ENCODE data around the gene USP9X. TPM values are rescaled to one million over a fixed set of nuclear protein-coding genes. Genes with fewer than 3 reads are reported as not detected.

Gene USP9X
- total and polyA plus RNA-seq, 2 experiments from 2014 or later: 62.2 to 329 TPM

DNA sequence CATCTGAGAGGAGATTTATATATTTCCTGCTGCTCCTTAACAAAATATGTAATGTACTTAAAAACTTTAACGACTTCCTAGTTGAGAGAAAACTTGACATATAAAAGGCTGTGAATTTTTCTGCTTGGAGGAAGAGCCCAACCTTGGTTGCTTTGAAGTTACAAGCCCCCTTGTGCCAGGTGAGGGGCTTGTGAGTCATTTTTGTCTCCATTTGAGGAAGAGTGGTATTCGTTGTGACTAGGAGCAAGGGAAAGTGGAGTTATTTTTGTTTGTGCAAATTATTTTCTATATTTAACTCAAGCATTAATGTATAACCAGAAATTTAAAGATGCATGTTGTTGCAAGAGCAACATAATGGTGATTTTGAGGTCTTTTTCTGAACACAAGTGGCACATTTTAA is 149.7 kb downstream of the USP9X start:
- Mint-ChIP-seq H3K27me3 (ENCODE audit: insufficient read depth, low read depth, poor library complexity) (peaks cover 3% of the 10 kb centered on the region), H3K4me1 (peaks cover 12% of the 10 kb centered on the region), H3K27ac (no peak overlapping the region; the same call in none of the 2 replicates), H3K36me3 (ENCODE audit: low read depth) (peaks cover 48% of the 10 kb centered on the region), H3K9me3 (no peaks in the 10 kb centered on the region; the same call in 1 of the 3 replicates), H3K4me3 (no peak overlapping the region)
- Histone ChIP-seq H4K20me1 (replicated peaks; ENCODE audit: insufficient read depth) (no peaks in the 10 kb centered on the region; the same call in 1 of the 2 replicates), H3K79me2 (replicated peaks; ENCODE audit: insufficient read depth) (no peaks in the 10 kb centered on the region), H3F3A (replicated peaks; ENCODE audit: low read depth) (peaks cover 10% of the 10 kb centered on the region; the same call in 1 of the 2 replicates), H3K36me3 (ENCODE audit: insufficient read depth) (peaks cover 31% of the 10 kb centered on the region), H3K27ac (ENCODE audit: low read depth) (peak overlapping the region; percentile 46; the same call in 1 of the 2 replicates), H3K4me3 (no peak overlapping the region), H2AFZ (no peak overlapping the region), H3K4me1 (ENCODE audit: insufficient read depth) (no peaks in the 10 kb centered on the region), H3K9me2 (ENCODE audit: insufficient read depth) (no peaks in the 10 kb centered on the region), H3K4me2 (no peak overlapping the region), H3K27me3 (ENCODE audit: insufficient read depth) (no peaks in the 10 kb centered on the region)
- ATAC-seq (no peak), DNase-seq (ENCODE audit: low spot score) (no peak)
- TF ChIP-seq, protein P1, sequence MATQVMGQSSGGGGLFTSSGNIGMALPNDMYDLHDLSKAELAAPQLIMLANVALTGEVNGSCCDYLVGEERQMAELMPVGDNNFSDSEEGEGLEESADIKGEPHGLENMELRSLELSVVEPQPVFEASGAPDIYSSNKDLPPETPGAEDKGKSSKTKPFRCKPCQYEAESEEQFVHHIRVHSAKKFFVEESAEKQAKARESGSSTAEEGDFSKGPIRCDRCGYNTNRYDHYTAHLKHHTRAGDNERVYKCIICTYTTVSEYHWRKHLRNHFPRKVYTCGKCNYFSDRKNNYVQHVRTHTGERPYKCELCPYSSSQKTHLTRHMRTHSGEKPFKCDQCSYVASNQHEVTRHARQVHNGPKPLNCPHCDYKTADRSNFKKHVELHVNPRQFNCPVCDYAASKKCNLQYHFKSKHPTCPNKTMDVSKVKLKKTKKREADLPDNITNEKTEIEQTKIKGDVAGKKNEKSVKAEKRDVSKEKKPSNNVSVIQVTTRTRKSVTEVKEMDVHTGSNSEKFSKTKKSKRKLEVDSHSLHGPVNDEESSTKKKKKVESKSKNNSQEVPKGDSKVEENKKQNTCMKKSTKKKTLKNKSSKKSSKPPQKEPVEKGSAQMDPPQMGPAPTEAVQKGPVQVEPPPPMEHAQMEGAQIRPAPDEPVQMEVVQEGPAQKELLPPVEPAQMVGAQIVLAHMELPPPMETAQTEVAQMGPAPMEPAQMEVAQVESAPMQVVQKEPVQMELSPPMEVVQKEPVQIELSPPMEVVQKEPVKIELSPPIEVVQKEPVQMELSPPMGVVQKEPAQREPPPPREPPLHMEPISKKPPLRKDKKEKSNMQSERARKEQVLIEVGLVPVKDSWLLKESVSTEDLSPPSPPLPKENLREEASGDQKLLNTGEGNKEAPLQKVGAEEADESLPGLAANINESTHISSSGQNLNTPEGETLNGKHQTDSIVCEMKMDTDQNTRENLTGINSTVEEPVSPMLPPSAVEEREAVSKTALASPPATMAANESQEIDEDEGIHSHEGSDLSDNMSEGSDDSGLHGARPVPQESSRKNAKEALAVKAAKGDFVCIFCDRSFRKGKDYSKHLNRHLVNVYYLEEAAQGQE (IDR thresholded peaks at IDR 0.05; ENCODE audit: unreplicated experiment): no peak
- TF ChIP-seq EZH2phosphoT487 (IDR thresholded peaks at IDR 0.05; ENCODE audit: unreplicated experiment) (no peak), POLR2AphosphoS5 (IDR thresholded peaks at IDR 0.05; ENCODE audit: low read depth) (no peak; the same call in 1 of the 2 replicates), JUNB (IDR thresholded peaks at IDR 0.05; ENCODE audit: unreplicated experiment) (no peak), STAT1 (IDR thresholded peaks at IDR 0.05; ENCODE audit: unreplicated experiment) (no peak), ZNF114 (CRISPR knock-in tag; IDR thresholded peaks at IDR 0.05) (no peak), NANOG (IDR thresholded peaks at IDR 0.05; ENCODE audit: borderline replicate concordance) (no peak)
- TF ChIP-seq, protein P2, sequence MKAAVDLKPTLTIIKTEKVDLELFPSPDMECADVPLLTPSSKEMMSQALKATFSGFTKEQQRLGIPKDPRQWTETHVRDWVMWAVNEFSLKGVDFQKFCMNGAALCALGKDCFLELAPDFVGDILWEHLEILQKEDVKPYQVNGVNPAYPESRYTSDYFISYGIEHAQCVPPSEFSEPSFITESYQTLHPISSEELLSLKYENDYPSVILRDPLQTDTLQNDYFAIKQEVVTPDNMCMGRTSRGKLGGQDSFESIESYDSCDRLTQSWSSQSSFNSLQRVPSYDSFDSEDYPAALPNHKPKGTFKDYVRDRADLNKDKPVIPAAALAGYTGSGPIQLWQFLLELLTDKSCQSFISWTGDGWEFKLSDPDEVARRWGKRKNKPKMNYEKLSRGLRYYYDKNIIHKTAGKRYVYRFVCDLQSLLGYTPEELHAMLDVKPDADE (IDR thresholded peaks at IDR 0.05): no peak
- TF ChIP-seq, protein P3, sequence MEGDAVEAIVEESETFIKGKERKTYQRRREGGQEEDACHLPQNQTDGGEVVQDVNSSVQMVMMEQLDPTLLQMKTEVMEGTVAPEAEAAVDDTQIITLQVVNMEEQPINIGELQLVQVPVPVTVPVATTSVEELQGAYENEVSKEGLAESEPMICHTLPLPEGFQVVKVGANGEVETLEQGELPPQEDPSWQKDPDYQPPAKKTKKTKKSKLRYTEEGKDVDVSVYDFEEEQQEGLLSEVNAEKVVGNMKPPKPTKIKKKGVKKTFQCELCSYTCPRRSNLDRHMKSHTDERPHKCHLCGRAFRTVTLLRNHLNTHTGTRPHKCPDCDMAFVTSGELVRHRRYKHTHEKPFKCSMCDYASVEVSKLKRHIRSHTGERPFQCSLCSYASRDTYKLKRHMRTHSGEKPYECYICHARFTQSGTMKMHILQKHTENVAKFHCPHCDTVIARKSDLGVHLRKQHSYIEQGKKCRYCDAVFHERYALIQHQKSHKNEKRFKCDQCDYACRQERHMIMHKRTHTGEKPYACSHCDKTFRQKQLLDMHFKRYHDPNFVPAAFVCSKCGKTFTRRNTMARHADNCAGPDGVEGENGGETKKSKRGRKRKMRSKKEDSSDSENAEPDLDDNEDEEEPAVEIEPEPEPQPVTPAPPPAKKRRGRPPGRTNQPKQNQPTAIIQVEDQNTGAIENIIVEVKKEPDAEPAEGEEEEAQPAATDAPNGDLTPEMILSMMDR (conservative IDR thresholded peaks at IDR 0.05; ENCODE audit: low read depth in 2 of 2): no peak

DNA sequence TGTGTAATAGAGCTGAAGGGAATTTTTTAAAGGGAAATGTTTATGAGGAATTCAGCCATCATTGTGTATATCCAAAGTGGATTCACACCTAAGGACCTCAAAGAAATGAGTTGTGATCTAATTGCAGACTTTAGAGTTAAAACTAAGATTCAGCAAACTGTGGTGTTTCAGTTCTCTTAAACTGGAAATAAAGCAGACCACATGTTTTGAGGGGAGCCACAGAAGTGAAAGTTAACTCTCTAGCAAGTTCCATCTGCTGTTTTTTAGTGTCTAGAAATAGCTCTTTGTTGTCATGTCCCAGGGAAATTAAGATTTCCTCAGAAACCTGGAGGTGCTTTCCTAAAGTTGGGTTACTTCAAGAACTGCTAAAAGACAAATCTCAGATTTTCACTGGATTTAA is 151.4 kb downstream of the USP9X start:
- no peaks in the 10 kb centered on the region for H3K4me1 ChIP-seq (ENCODE audit: insufficient read depth)
- H3K79me2 ChIP-seq (replicated peaks; ENCODE audit: insufficient read depth): no peaks in the 10 kb centered on the region
- H3K4me3 Mint-ChIP-seq: no peak overlapping the region
- no peaks in the 10 kb centered on the region for H3K27me3 ChIP-seq (ENCODE audit: insufficient read depth)
- H4K20me1 ChIP-seq (replicated peaks; ENCODE audit: insufficient read depth): no peaks in the 10 kb centered on the region
- ATAC-seq: no peak
- peaks cover 8% of the 10 kb centered on the region; the same call in 1 of the 2 replicates for H3F3A ChIP-seq (replicated peaks; ENCODE audit: low read depth)
- no peaks in the 10 kb centered on the region; the same call in 1 of the 3 replicates for H3K9me3 Mint-ChIP-seq
- no peak overlapping the region for H3K27ac Mint-ChIP-seq
- peaks cover 12% of the 10 kb centered on the region for H3K4me1 Mint-ChIP-seq
- H2AFZ ChIP-seq: no peak overlapping the region
- DNase-seq (ENCODE audit: low spot score): no peak
- H3K27me3 Mint-ChIP-seq (ENCODE audit: insufficient read depth, low read depth, poor library complexity): peaks cover 3% of the 10 kb centered on the region
- no peaks in the 10 kb centered on the region for H3K9me2 ChIP-seq (ENCODE audit: insufficient read depth)
- H3K27ac ChIP-seq (ENCODE audit: low read depth): no peak overlapping the region
- no peak overlapping the region for H3K4me3 ChIP-seq
- H3K36me3 ChIP-seq (ENCODE audit: insufficient read depth): peaks cover 20% of the 10 kb centered on the region
- no peak overlapping the region for H3K4me2 ChIP-seq
- peaks cover 31% of the 10 kb centered on the region for H3K36me3 Mint-ChIP-seq (ENCODE audit: low read depth)
- TF ChIP-seq, protein P2 (IDR thresholded peaks at IDR 0.05): no peak
- TF ChIP-seq, protein P1 (IDR thresholded peaks at IDR 0.05; ENCODE audit: unreplicated experiment): no peak
- TF ChIP-seq JUNB (IDR thresholded peaks at IDR 0.05; ENCODE audit: unreplicated experiment): no peak
